Astrocyte (in vitro differentiated cells and primary cell): ENCODE results near the gene NRN1L. TPM values are rescaled to one million over a fixed set of nuclear protein-coding genes. Genes with fewer than 3 reads are reported as not detected.

ENCODE experiments used
- DNase-seq: peaks from one replicate; pipeline ENCODE4 v3.0.0-alpha.2; 2010; ENCODE audit warnings: low read depth
- FAIRE-seq: peaks from 2 replicates; lab custom pipeline; 2011; peaks lifted over from hg19 to GRCh38; lab: Jason Lieb, UNC
- H2AFZ ChIP-seq: 2 replicates; pipeline ENCODE4 v1.6.0; 2012; ENCODE audit warnings: low read depth, low read length, inconsistent platforms
- H3K27ac ChIP-seq: 2 replicates; pipeline ENCODE4 v1.5.1; 2011; ENCODE audit warnings: low read depth, low read length, inconsistent platforms
- H3K27me3 ChIP-seq: 2 replicates; pipeline ENCODE4 v1.6.0; 2011; ENCODE audit warnings: low read length, inconsistent platforms; ENCODE audit not compliant: insufficient read depth
- H3K36me3 ChIP-seq: 2 replicates; pipeline ENCODE4 v1.5.1; 2011; ENCODE audit warnings: low read length, inconsistent platforms; ENCODE audit not compliant: insufficient read depth
- H3K4me1 ChIP-seq: 2 replicates; pipeline ENCODE4 v1.5.1; 2011; ENCODE audit warnings: low read length, inconsistent platforms; ENCODE audit not compliant: insufficient read depth
- H3K4me2 ChIP-seq: 2 replicates; pipeline ENCODE4 v1.6.0; 2012; ENCODE audit warnings: low read length, inconsistent platforms
- H3K4me3 ChIP-seq: 2 replicates; pipeline ENCODE4 v1.5.1; 2011; ENCODE audit warnings: low read depth, mild to moderate bottlenecking, low read length, inconsistent platforms; ENCODE audit not compliant: insufficient read depth
- H3K79me2 ChIP-seq: 2 replicates; pipeline ENCODE4 v1.6.0; 2012; ENCODE audit warnings: mild to moderate bottlenecking, low read length, inconsistent platforms; ENCODE audit not compliant: insufficient read depth
- H3K9ac ChIP-seq: 2 replicates; pipeline ENCODE4 v1.6.0; 2012; ENCODE audit warnings: mild to moderate bottlenecking, low read length, inconsistent platforms
- H3K9me3 ChIP-seq: 2 replicates; pipeline ENCODE4 v1.5.1; 2012; ENCODE audit warnings: low read depth, mild to moderate bottlenecking, low read length, inconsistent platforms; ENCODE audit not compliant: insufficient read depth
- H4K20me1 ChIP-seq: 2 replicates; pipeline ENCODE4 v1.6.0; 2012; ENCODE audit warnings: low read length, inconsistent platforms; ENCODE audit not compliant: insufficient read depth
- H3K27ac Mint-ChIP-seq: one replicate; pipeline ENCODE4 v1.8.0; 2021; ENCODE audit warnings: mild to moderate bottlenecking, mixed read lengths; ENCODE audit not compliant: unreplicated experiment
- H3K27me3 Mint-ChIP-seq: one replicate; pipeline ENCODE4 v1.8.0; 2021; ENCODE audit warnings: low read depth, mixed read lengths; ENCODE audit not compliant: unreplicated experiment
- H3K36me3 Mint-ChIP-seq: one replicate; pipeline ENCODE4 v1.8.0; 2021; ENCODE audit warnings: low read depth, mixed read lengths; ENCODE audit not compliant: unreplicated experiment
- H3K4me1 Mint-ChIP-seq: one replicate; pipeline ENCODE4 v1.8.0; 2021; ENCODE audit warnings: low read depth, mixed read lengths; ENCODE audit not compliant: unreplicated experiment
- H3K4me3 Mint-ChIP-seq: one replicate; pipeline ENCODE4 v1.8.0; 2021; ENCODE audit warnings: mild to moderate bottlenecking, moderate library complexity, mixed read lengths; ENCODE audit not compliant: unreplicated experiment
- H3K9me3 Mint-ChIP-seq: one replicate; pipeline ENCODE4 v1.8.0; 2021; ENCODE audit warnings: mild to moderate bottlenecking, mixed read lengths; ENCODE audit not compliant: unreplicated experiment
- CTCF ChIP-seq: IDR thresholded peaks from 2 replicates; pipeline ENCODE4 v1.5.1; 2011; ENCODE audit warnings: low read depth, mild to moderate bottlenecking, inconsistent platforms, low read length, moderate library complexity; ENCODE audit not compliant: insufficient read depth
- EZH2 ChIP-seq: IDR thresholded peaks from 2 replicates; pipeline ENCODE4 v1.6.1; 2012; ENCODE audit warnings: mild to moderate bottlenecking, low read length, inconsistent platforms; ENCODE audit not compliant: insufficient read depth
- total RNA-seq: library from RNA; stranded (reverse); gene quantifications from 2 replicates; pipeline ENCODE4 v1.2.1, GENCODE V29; 2021

The NRN1L gene
- total RNA-seq, 1 donor from 2014 or later = 0.82 TPM

- peaks cover 38% of the 10 kb centered on the region for H3K4me1 Mint-ChIP-seq
- H3K27me3 Mint-ChIP-seq = no peaks in the 10 kb centered on the region
- H3K27ac ChIP-seq = peak overlapping the region; percentile 98
- FAIRE-seq (no peak), DNase-seq (no peak)
- no peaks in the 10 kb centered on the region for H3K36me3 ChIP-seq
- H2AFZ ChIP-seq = no peak overlapping the region
- H3K27me3 ChIP-seq = no peaks in the 10 kb centered on the region
- H3K9me3 Mint-ChIP-seq = no peaks in the 10 kb centered on the region
- peaks cover 99% of the 10 kb centered on the region for H3K79me2 ChIP-seq
- peaks cover 90% of the 10 kb centered on the region for H4K20me1 ChIP-seq
- H3K4me3 Mint-ChIP-seq = no peak overlapping the region
- peaks cover 19% of the 10 kb centered on the region for H3K36me3 Mint-ChIP-seq
- TF ChIP-seq EZH2 (no peak), CTCF (no peak)
- peak overlapping the region; percentile 76 for H3K9ac ChIP-seq
- peak overlapping the region; percentile 96 for H3K27ac Mint-ChIP-seq
- no peak overlapping the region for H3K4me3 ChIP-seq
- H3K4me1 ChIP-seq = peaks cover 40% of the 10 kb centered on the region
- H3K9me3 ChIP-seq = no peaks in the 10 kb centered on the region
- peak overlapping the region; percentile 71 for H3K4me2 ChIP-seq
Measured at GRCh38 chr16:67856927-67857546, 27.6 kb upstream of the NRN1L start.

- peak; percentile 70 for FAIRE-seq
- peak; percentile 88 for DNase-seq
- peaks cover 19% of the 10 kb centered on the region for H3K36me3 Mint-ChIP-seq
- peak overlapping the region; percentile 9 for H3K4me3 Mint-ChIP-seq
- peak overlapping the region; percentile 98 for H3K27ac ChIP-seq
- peaks cover 44% of the 10 kb centered on the region for H3K4me1 Mint-ChIP-seq
- no peak for TF ChIP-seq EZH2
- TF ChIP-seq CTCF = no peak
- no peaks in the 10 kb centered on the region for H3K36me3 ChIP-seq
- no peaks in the 10 kb centered on the region for H3K9me3 ChIP-seq
- H3K4me2 ChIP-seq = peak overlapping the region; percentile 71
- peaks cover 99% of the 10 kb centered on the region for H3K79me2 ChIP-seq
- peak overlapping the region; percentile 83 for H3K9ac ChIP-seq
- no peaks in the 10 kb centered on the region for H3K9me3 Mint-ChIP-seq
- H3K27me3 ChIP-seq = no peaks in the 10 kb centered on the region
- H4K20me1 ChIP-seq = peaks cover 93% of the 10 kb centered on the region
- H3K27me3 Mint-ChIP-seq = no peaks in the 10 kb centered on the region
- H3K4me1 ChIP-seq = peaks cover 47% of the 10 kb centered on the region
- H3K4me3 ChIP-seq = no peak overlapping the region
- H3K27ac Mint-ChIP-seq = peak overlapping the region; percentile 96
- H2AFZ ChIP-seq = no peak overlapping the region
Measured at GRCh38 chr16:67857547-67858233, 27.0 kb upstream of the NRN1L start.

- Histone ChIP-seq H3K9me3 (no peaks in the 10 kb centered on the region), H3K4me1 (peaks cover 55% of the 10 kb centered on the region), H3K27ac (peak overlapping the region; percentile 98), H3K9ac (peak overlapping the region; percentile 83), H2AFZ (no peak overlapping the region), H3K4me2 (peak overlapping the region; percentile 57), H3K36me3 (no peaks in the 10 kb centered on the region), H3K4me3 (no peak overlapping the region), H3K27me3 (no peaks in the 10 kb centered on the region), H4K20me1 (peaks cover 94% of the 10 kb centered on the region), H3K79me2 (peaks cover 99% of the 10 kb centered on the region)
- Mint-ChIP-seq H3K9me3 (no peaks in the 10 kb centered on the region), H3K4me3 (no peak overlapping the region), H3K4me1 (peaks cover 51% of the 10 kb centered on the region), H3K27me3 (no peaks in the 10 kb centered on the region), H3K36me3 (peaks cover 24% of the 10 kb centered on the region), H3K27ac (peak overlapping the region; percentile 96)
- DNase-seq (no peak), FAIRE-seq (no peak)
- TF ChIP-seq CTCF (no peak), EZH2 (no peak)
Measured at GRCh38 chr16:67858500-67858899, 26.2 kb upstream of the NRN1L start.
